Ascending aorta (tissue), 2 donors: ENCODE results near the gene WTAP. TPM values are rescaled to one million over a fixed set of nuclear protein-coding genes. Genes with fewer than 3 reads are reported as not detected.

ENCODE experiments used
- DNase-seq, 2 donors: peaks; one replicate each; pipeline ENCODE4 v3.0.0-alpha.2; 2019; ENCODE audit warnings: low spot score in 2 of 2
- H3K27ac ChIP-seq, 2 donors: fragments of 200-600 bp; sonication (generic); one replicate each; pipeline ENCODE4 v1.5.1; 2016 to 2017; ENCODE audit warnings: mild to moderate bottlenecking in 1 of 2
- H3K27me3 ChIP-seq: fragments of 200-600 bp; sonication (generic); one replicate; pipeline ENCODE4 v1.5.1; 2017
- H3K36me3 ChIP-seq, 2 donors: fragments of 200-600 bp; sonication (generic); one replicate each; pipeline ENCODE4 v1.5.1; 2016
- H3K4me1 ChIP-seq, 2 donors: fragments of 200-600 bp; sonication (generic); one replicate each; pipeline ENCODE4 v1.5.1; 2016 to 2017; ENCODE audit warnings: mild to moderate bottlenecking in 1 of 2
- H3K4me3 ChIP-seq, 2 donors: fragments of 200-600 bp; sonication (generic); one replicate each; pipeline ENCODE4 v1.5.1; 2016 to 2017; ENCODE audit warnings: mild to moderate bottlenecking in 1 of 2
- H3K9me3 ChIP-seq, 2 donors: fragments of 200-600 bp; sonication (generic); one replicate each; pipeline ENCODE4 v1.5.1; 2016
- CTCF ChIP-seq, 3 experiments: fragments of 200-600 bp in 2 of 3; fragments of 450-650 bp in 1 of 3; sonication (generic) in 2 of 3; IDR thresholded peaks; one replicate each; pipeline ENCODE4 v1.5.1; 2016 to 2019; ENCODE audit warnings: antibody characterized with exemption in 3 of 3, mild to moderate bottlenecking in 1 of 3, moderate library complexity in 1 of 3
- intact Hi-C: fragments of 100-400 bp; cut with DNase I; formaldehyde crosslinking; loops from one replicate; pipeline ENCODE4 v1.15.1; 2023
- total RNA-seq: library from RNA; depleted of rRNA; stranded (reverse); fragments of >200 nt; gene quantifications from one replicate; pipeline ENCODE4 v1.1.0, GENCODE V29; 2016

The WTAP gene
- total RNA-seq, 1 donor from 2014 or later, result 44.6 TPM

GRCh38 chr6:159758031-159759001, 31.0 kb downstream of the WTAP start:
- Histone ChIP-seq H3K4me3 (no peak overlapping the region), H3K27ac (no peak overlapping the region), H3K36me3 (peaks cover 24 to 49% of the 10 kb centered on the region in 2 donors), H3K4me1 (peaks cover 5 to 14% of the 10 kb centered on the region in 2 donors), H3K9me3 (no peaks in the 10 kb centered on the region), H3K27me3 (no peaks in the 10 kb centered on the region)
- intact Hi-C loops, result no loop called here
- TF ChIP-seq CTCF (IDR thresholded peaks at IDR 0.05), result no peak
- DNase-seq, result no peak

GRCh38 chr6:159759645-159760044, 32.3 kb downstream of the WTAP start:
- Histone ChIP-seq H3K4me3 (no peak overlapping the region), H3K36me3 (peaks cover 16 to 44% of the 10 kb centered on the region in 2 donors), H3K27ac (no peak overlapping the region), H3K9me3 (no peaks in the 10 kb centered on the region), H3K4me1 (peaks cover 5 to 14% of the 10 kb centered on the region in 2 donors), H3K27me3 (no peaks in the 10 kb centered on the region)
- intact Hi-C loops, result no loop called here
- no peak for TF ChIP-seq CTCF (IDR thresholded peaks at IDR 0.05)
- no peak for DNase-seq

GRCh38 chr6:159760602-159761057, 33.3 kb downstream of the WTAP start:
- H3K36me3 ChIP-seq, result peaks cover 13 to 39% of the 10 kb centered on the region in 2 donors
- peak overlapping the region; percentile 96 to 99 for H3K27ac ChIP-seq
- peaks cover 5 to 11% of the 10 kb centered on the region in 2 donors for H3K4me1 ChIP-seq
- no peak for DNase-seq
- no peaks in the 10 kb centered on the region for H3K9me3 ChIP-seq
- peak overlapping the region in 1 of 2 donors; percentile 99 for H3K4me3 ChIP-seq
- no peaks in the 10 kb centered on the region for H3K27me3 ChIP-seq
- TF ChIP-seq CTCF (IDR thresholded peaks at IDR 0.05), result no peak
- intact Hi-C loops, result no loop called here

GRCh38 chr6:159761129-159761872, 34.0 kb downstream of the WTAP start:
- intact Hi-C loops, result no loop called here
- no peak for DNase-seq
- peak overlapping the region; percentile 96 to 99 for H3K27ac ChIP-seq

More at GRCh38 chr6:159761129-159761872, 34.0 kb downstream of the WTAP start:
- Histone ChIP-seq H3K27me3 (no peaks in the 10 kb centered on the region), H3K4me1 (peaks cover 5 to 11% of the 10 kb centered on the region in 2 donors), H3K4me3 (peak overlapping the region; percentile 80 to 99), H3K9me3 (no peaks in the 10 kb centered on the region), H3K36me3 (peaks cover 7 to 34% of the 10 kb centered on the region in 2 donors)
- TF ChIP-seq CTCF (IDR thresholded peaks at IDR 0.05), result no peak
